ENCODE results near the gene SLC23A2.

SLC23A2 gene

GRCh38 chr20:4887586-4887985 is 113.7 kb downstream of the SLC23A2 start:
- DNase-seq (ENCODE audit: extremely low read depth, low read depth): no peak
- TF ChIP-seq, protein P1, sequence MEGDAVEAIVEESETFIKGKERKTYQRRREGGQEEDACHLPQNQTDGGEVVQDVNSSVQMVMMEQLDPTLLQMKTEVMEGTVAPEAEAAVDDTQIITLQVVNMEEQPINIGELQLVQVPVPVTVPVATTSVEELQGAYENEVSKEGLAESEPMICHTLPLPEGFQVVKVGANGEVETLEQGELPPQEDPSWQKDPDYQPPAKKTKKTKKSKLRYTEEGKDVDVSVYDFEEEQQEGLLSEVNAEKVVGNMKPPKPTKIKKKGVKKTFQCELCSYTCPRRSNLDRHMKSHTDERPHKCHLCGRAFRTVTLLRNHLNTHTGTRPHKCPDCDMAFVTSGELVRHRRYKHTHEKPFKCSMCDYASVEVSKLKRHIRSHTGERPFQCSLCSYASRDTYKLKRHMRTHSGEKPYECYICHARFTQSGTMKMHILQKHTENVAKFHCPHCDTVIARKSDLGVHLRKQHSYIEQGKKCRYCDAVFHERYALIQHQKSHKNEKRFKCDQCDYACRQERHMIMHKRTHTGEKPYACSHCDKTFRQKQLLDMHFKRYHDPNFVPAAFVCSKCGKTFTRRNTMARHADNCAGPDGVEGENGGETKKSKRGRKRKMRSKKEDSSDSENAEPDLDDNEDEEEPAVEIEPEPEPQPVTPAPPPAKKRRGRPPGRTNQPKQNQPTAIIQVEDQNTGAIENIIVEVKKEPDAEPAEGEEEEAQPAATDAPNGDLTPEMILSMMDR (IDR thresholded peaks at IDR 0.05; ENCODE audit: low read depth, low read length, missing control alignments): no peak
- H3K4me3 ChIP-seq (replicated peaks; ENCODE audit: low read depth, low read length): no peak overlapping the region

DNA sequence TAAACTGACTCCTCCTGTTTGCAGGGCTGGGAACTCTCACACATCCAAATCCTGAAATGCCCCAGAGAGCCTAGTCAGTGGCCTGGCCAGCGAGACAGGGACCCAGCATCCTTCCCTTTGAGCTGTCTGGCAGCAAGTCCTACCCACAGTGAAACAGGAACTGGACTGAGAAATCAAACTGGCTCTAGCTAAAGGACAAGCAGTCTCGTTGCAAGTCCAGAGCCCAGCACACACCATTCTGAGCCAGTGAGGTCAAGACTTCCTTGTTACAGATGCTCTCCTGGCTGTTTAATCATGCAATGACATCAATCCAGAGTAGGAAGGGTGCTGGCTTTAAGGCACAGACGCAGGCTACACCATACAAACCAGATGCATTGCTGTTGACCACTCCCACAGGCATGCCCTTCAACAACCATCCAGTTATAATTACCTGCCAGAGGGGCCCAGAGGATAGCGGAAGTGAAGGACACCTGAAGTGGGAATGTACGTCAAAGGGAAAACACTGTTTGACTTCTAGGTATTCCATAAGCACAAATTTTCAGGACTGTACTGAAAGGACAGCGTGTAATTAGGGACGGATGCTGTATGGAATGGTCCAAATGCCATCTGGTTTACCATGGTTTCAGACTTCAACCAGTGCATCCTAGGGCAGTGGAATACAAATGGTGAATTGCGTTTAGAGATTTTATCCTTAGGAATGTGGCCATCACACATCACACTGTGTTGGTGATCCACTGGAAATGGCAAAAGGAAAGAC is 114.4 kb downstream of the SLC23A2 start:
- no peak for DNase-seq (ENCODE audit: extremely low read depth, low read depth)

GRCh38 chr20:4885877-4886276 is 115.4 kb downstream of the SLC23A2 start:
- no peak for DNase-seq (ENCODE audit: extremely low read depth, low read depth)
- H3K4me3 ChIP-seq (replicated peaks; ENCODE audit: low read depth, low read length): no peak overlapping the region
- TF ChIP-seq, protein P1 (IDR thresholded peaks at IDR 0.05; ENCODE audit: low read depth, low read length, missing control alignments): no peak

More for the DNA sequence above, 114.4 kb downstream of the SLC23A2 start:
- H3K4me3 ChIP-seq (replicated peaks; ENCODE audit: low read depth, low read length): no peak overlapping the region
- TF ChIP-seq, protein P1 (IDR thresholded peaks at IDR 0.05; ENCODE audit: low read depth, low read length, missing control alignments): no peak

DNA sequence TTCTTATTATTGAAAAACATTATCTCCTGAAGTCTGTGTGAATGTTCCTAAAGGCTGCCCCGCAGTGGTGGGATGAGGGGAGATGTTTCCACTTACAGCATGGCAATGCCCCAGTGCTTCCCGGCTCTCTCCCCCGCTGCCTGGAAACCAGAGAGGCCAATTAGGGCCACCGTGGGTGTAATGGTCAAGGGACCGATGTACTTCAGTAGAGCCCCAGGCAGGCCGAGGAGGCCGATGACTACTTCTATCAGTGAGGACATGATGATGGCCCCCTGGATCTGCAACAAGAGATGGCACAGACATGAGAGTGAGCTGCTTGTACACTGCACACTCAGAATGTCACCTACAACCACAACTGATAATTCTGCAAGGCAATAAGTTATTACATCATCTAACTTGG is 117.8 kb downstream of the SLC23A2 start:
- H3K4me3 ChIP-seq (replicated peaks; ENCODE audit: low read depth, low read length): no peak overlapping the region
- DNase-seq (ENCODE audit: extremely low read depth, low read depth): no peak
- TF ChIP-seq, protein P1 (IDR thresholded peaks at IDR 0.05; ENCODE audit: low read depth, low read length, missing control alignments): no peak

- DNase-seq (ENCODE audit: extremely low read depth, low read depth): no peak
- no peak overlapping the region for H3K4me3 ChIP-seq (replicated peaks; ENCODE audit: low read depth, low read length)
- TF ChIP-seq, protein P1 (IDR thresholded peaks at IDR 0.05; ENCODE audit: low read depth, low read length, missing control alignments): no peak
Measured at GRCh38 chr20:4883051-4883450, 118.3 kb downstream of the SLC23A2 start.

DNA sequence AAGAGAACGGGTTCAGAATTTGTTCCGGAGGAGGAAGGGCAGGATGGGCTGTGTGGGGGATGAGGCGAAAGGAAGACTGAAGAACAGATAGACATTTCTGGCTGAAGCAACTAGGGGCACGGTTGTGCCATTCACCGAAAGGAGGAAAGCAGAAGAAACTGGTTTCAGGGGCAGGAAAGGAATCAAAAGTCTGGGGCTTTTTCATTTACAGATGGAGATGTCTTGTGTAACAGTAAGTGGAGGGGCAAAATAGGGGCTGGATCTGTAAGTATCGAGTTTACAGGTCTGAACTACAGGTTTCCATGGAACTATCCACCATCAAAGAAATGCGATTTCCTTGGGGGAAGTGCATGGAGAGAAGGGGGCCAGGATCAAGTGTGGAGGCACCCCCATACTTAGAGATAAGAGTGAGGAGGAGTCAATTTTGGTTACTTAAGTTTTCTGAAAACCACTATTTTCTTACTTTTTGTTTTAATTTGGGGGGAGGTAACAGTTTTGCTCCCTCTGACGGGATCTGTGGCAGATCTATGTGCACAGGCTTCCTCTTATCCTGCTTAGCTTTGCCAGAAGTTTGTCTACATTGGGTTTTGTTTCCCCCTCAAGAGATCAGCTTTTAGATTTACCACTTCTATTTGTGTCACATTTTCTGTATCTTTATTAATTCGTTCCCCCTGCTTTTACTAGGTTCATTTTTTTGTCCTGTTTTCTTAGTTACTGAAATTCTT is 120.1 kb downstream of the SLC23A2 start:
- no peak overlapping the region for H3K4me3 ChIP-seq (replicated peaks; ENCODE audit: low read depth, low read length)
- TF ChIP-seq, protein P1 (IDR thresholded peaks at IDR 0.05; ENCODE audit: low read depth, low read length, missing control alignments): no peak
- DNase-seq (ENCODE audit: extremely low read depth, low read depth): no peak
